NCI-H128 (cell line): ENCODE results near the gene PTBP3.
"Not testable (repeated sequence)": the region's sequence is repeated elsewhere in the genome, so short reads cannot be mapped to it uniquely, and the experiment has no call there.

Experiments
- DNase-seq: peaks from one replicate; lab custom pipeline; 2025; ENCODE audit not compliant: unreplicated experiment; lab: John Stamatoyannopoulos, UW

PTBP3 gene

DNA sequence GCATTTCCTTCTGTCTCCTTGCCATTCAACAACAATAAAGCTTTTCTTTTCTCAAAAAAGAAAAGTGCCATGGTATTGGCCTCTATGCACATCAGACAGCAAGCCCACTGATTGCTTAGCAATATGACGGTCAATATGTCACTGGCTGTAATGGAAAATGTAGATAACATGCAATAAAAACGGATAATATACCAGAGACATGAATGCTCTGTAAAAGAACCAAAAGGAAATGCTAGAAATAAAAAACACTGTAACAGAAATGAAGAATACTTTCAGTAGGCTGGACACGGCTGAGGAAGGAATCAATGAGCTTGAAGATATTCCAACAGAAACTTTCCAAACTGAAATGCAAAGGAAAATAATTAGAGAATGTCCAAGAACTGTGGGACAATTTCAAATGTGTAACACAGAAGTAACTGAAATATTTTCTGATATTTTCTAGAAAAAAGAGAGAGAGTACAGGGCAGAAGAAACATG, 10.0 kb downstream of the PTBP3 start:
- DNase-seq = no peak

DNA sequence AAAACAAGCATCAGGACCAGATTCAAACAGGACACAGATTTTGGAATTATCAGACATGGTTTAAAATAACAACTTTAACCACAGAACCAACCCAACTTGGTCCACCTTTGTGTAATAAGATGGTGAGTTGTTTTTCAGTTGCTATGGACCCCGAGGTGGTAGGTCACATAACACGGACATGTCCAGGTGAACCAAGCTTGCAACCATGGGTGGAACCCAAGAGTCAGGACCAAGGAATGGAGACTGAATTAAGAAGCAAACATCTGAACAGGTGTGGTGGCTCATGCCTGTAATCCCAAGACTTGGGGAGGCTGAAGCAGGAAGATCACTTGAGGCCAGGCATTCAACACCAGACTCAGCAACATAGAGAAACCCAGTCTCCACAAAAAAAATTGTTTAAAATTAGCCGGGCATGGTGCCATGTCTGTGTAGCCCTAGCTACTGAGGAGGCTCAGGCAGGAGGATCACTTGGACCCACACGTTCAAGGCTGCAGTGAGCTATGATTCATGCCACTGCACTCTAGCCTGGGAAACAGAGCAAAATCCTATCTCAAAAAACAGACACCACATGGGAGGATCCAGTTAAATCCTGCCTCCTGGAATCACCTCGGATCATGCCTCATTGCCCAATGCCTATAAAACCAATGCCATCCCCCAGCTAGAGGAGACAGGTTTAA, 10.6 kb downstream of the PTBP3 start:
- DNase-seq = no peak

DNA sequence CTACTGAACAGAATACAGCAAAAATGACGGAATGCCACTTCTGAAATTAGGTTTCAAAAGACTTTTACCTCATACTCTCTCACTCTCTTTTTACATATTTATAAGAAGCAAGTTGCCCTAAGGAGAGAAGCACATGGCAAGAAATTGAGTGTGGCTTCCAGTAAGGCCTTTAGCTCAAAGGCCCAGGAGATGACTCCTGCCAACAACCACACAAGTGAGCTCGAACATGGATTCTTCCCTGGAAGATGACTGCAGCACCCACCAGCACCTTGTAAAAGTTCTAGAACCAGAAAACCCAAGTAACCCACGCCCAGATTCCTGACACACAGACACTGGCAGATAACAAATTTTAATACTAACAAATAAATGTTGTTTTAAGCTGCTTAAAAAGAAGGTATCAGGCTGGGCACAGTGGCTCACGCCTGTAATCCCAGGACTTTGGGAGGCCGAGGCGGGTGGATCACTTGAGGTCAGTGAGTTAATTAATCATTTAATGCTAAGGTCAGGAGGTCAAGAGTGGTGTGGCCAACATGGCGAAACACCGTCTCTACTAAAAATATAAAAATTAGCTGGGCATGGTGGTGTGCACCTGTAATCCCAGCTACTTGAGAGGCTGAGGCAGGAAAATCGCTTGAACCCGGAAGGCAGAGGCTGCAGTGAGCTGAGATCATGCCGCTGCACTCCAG, 17.0 kb downstream of the PTBP3 start:
- no peak for DNase-seq

DNA sequence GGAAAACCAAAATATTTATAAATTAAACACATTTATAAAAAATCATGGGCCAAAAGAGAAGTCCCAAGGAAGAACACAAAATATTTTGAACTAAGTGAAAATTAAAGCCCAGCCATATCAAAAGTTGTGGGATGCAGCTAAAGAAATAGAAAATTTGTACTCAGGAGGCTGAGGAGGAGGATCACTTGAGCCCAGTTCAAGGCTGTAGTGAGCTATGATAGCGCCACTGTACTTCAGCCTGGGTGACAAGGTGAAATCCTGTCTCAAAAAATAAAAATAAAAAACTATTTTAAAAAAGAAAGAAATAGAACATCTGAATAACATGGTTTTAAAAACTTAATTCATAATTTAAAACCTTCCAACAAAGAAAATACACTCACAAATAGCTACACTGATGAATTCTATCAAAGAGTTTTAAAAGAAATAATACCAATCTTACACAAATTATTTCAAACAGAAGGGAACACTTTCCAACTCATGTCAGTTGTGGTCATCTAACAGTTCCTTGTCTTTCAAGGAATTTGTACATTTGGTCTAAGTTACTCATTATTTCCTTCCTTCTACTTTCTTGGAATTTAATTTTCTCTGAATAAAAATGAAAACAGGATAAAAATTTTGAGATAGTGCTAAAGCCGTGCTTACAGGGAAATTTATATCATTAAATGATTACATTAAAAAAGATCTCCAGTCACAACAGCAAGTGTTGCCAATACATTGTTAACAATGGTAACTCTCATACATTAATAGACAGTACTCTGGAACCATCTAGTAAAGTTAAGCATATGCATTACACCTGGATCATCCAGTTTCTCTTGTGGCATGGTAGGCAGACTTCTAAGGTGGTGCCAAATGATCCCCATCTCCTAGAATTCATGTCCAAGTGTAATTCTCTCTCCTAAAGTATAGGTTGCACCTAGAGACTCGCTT, 17.8 kb downstream of the PTBP3 start:
- DNase-seq = no peak

DNA sequence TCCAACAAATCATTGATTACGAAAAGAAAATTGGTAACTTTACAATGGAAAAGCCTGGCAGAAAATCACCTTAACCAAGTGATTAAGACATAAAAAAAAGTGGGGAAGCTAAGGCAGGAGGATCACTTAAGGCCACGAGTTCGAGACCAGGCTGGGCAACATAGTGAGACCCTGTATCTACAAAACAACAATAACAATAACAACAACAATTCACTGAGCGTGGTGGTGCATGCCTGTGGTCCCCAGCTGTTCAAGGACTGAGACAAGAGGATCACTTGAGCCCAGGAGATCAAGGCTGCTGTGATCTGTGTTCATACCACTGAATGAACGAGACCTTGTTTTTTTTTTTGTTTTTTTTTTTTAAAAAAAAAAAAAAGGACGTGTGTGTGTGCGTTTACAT, 21.3 kb downstream of the PTBP3 start:
- DNase-seq = no peak

DNA sequence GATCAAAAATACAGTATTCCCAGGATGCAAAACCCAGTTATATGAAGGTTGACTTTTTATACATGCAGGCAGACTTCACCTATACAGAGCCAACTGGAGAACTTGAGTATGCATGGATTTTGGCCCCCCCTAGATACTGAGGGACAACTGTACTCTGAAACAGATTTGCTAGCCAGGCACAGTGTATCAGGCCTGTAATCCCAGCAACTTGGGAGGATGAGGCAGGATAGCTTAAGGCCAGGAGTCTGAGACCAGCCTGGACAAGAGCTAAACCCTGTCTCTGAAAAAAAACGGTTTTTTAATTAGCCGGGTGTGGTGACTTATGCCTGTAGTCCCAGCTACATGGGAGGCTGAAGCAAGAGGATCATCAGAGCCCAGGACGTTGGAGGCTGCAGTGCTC, 21.9 kb downstream of the PTBP3 start:
- no peak for DNase-seq

DNA sequence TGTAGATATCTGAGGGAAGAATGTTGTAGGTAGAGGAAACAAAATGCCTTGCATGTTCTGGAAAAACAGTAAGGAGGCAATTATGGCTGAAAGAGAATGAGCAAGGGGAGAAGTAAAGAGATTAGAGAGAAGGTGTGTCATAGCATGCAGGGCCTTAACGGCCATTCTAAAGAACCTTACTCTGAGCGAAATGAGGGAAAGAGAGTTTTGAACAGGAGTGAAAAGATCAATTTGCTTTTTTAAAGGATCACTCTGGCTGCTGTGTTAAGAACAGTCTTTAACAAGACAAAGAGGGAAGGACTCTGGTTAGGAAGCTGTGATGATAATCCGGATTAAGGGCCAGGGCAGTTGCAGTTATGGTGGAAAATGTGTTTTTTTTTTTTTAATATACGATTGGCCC, 22.6 kb downstream of the PTBP3 start:
- DNase-seq = no peak

DNA sequence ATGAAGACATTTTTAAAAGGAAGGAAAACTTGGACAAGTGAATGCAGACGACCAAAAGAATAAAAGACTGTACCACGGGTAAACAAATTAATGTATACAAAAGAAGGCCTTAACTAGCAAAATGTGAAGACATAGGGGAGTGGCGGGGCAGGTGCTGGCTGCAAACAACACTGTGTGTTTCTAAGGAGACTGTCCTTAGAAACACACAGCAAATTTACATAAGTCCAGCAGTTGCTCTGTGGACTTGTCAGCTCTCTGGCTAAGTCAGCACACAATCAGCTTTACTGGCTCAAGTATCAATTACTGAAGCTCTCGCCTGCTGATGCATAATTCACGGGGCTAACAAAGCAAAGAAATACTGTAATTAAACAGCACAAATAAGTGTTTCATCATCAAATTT, 24.8 kb downstream of the PTBP3 start:
- no peak for DNase-seq

DNA sequence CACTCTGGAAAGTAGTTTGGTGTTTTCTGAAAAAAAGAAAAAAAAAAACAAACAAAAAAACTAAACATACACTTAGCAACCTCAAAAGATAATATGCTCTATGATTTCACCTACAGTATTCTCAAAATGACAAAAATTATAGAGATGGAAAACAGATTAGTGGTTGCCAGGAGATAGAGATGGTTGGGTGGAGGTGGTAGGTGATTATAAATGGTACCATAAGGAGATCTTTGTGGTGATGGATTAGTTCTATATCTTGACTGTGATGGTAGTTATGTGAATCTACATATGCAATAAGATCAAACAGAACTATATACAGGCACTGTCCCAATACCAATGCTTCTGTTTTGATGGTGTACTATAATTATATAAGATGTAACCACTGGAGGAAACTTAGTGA, 32.0 kb downstream of the PTBP3 start:
- no peak for DNase-seq

DNA sequence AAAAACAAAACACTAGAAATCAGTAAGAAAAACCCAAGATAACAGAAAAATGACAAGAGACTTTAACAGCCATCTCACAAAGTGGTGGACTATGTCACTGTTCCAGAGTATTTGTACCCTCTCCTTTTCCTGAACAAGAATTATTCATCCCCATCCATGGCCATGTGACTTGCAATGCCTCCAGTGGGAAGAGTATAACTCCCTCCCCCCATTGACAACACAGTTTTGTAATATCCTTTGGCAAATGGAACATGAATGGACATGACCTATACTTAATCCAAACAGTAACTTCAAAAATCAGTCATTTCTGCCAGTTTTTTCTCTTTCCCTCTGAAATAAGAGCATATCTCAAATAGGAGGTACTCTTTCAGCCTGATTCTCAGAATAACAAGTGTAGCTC, 33.9 kb downstream of the PTBP3 start:
- DNase-seq = no peak

DNA sequence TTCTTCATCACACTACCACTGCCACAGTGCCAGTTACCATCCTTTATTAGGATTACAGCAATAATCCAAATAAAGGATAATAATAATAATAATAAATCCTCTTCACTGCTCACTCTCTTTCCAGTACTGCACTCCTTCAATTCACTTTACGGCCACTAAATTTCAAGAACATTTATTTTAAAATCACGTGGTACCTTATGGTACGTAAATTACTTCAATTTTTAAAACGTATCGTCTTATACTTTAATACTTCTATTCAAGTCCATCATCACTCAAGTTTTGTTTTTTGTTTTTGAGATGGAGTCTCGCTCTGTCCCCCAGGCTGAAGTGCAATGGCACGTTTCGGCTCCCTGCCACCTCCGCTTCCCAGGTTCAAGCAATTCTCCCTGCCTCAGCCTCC, 36.5 kb downstream of the PTBP3 start:
- DNase-seq = no peak

DNA sequence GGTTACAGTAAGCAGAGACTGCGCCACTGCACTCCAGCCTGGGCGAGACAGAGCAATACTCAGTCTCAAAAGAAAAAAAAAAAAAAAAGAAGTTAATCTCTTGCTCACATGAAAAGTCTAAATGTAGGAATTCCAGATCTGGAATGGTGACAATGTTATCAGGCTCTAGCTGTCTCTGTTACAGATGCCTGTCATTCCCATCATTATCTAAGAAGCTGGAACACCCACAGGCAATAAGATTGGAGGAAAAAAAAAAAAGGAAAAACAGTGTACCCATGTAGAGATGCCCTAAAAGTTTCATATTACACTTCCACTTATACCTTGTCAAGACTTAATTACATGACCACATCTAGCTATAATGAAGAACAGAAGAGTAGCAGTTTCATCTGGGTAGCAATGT, 38.2 kb downstream of the PTBP3 start:
- DNase-seq = no peak

DNA sequence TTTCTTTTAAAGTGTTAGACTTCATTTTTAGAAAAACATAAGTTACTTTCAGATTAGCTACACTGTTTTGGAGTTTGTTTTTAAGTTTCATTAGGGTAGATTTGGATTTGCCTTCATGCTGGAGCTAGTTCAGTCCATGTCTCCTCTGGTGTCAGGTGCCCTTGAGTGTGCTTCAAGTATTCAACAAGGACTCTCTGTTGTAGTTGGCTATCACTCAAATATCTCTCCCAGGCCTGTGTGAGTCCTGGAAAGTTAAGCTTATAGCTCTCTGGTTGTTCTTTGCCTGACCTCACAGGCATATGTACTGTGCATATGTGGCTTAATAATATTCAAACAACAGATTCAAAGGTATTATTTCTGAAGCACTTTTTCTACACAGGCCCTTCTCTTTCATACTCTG, 45.4 kb downstream of the PTBP3 start:
- DNase-seq = no peak

DNA sequence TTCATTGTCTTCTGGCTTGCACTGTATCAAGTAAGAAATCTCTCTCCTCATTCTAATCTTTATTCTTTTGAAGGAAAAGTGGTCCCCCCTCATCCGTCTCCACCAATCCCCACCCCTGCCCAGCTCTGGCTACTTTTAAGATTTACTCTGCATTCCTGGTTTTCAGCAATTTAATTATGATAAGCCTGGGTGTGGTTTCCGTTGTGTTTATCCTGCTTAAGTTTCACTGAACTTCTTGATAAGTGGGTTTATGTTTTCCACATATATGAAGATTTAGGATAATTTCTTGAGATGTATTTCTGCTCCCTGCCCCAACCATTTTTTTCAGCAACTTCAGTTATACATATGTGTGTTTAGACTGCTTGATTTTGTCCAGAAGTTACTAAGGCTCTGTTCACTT, 46.5 kb downstream of the PTBP3 start:
- no peak for DNase-seq

DNA sequence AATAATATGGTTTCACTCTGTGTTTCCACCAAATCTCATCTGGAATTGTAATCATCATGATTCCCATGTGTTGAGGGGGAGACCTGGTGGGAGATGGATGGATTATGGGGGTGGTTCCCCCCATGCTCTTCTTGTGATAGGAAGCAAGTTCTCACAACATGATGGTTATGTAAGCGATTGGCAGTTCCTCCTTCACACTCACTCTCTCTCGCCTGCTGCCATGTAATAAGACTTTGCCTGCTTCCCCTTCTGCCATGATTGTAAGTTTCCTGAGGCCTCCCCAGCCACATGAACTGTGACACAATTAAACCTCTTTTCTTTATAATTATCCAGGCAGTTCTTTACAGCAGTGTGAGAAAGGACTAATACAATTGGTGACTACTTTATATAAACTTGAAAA, 48.4 kb downstream of the PTBP3 start:
- DNase-seq = no peak

DNA sequence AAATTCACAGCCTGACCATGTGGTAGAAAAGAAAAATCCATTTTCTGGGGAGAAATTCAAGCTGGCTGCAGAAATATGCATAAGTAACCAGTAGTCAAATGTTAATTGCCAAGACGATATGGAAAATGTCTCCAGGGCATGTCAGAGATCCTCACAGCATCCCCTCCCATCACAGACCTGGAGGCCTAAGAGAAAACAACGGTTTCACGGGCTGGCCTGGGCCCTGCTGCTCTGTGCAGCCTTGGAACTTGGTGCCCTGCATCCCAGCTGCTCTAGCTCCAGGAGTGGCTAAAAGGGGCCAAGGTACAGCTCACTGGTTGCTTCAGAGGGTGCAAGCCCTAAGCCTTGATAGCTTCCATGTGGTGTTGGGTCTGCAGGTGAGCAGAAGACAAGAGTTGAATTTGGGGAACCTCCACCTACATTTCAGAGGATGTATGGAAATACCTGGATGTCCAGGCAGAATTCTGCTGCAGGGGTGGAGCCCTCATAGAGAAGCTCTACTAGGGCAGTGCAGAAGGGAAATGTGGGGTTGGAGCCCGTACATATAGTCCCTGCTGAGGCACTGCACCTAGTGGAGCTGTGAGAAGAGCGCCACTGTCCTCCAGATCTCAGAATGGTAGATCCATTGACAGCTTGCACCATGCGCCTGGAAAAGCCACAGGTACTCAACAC, 49.7 kb downstream of the PTBP3 start:
- DNase-seq = no peak

DNA sequence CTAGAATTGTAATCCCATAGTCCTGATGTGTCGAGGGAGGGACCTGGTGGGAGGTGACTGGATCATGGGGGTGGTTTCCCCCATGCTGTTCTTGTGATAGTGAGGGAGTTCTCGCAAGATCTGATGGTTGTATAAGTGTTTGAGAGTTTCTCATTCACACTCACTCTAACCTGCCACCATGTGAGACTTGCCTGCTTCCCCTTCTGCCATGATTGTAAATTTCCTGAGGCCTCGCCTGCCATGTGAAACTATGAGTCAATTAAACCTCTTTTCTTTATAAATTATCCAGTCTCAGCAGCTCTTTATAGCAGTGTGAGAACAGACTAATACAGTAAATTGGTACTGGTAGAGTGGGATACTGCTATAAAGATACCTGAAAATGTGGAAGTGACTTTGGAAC, 50.6 kb downstream of the PTBP3 start:
- DNase-seq = not testable (repeated sequence)

DNA sequence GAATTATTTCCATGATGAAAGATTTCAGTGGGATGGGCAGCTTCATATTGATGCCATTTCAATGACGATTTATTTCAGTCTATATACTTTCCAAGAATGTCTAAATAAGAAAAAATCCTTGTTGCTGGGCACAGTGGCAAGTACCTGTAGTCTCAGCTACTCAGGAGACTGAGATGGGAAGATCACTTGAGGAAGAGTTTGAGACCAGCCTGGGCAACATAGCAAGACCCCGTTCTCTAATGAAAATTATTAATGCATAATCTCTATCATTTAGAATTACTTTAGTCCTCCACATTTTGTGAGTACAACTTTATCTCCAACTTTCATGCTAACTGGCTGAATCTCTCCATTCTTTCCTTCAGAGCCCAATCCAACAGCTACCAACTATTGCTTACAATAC, 52.5 kb downstream of the PTBP3 start:
- no peak for DNase-seq

DNA sequence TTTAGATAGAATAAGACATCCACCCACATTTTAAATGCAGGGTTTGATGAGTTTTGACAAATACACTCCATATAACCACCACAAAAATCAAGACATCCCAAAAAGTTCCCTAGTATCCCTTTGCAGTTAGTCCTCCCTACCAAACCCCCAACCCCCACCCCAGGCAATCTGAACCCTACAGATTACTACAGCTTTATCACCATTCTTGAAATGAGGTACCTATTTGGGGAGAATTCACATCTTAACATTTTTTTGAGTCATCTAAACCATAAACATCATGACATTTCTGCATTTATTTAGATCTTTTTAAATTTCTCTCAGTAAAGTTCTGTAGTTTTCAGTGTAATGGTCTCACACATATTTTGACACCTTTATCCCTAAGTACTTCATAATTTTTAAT, 53.9 kb downstream of the PTBP3 start:
- no peak for DNase-seq

DNA sequence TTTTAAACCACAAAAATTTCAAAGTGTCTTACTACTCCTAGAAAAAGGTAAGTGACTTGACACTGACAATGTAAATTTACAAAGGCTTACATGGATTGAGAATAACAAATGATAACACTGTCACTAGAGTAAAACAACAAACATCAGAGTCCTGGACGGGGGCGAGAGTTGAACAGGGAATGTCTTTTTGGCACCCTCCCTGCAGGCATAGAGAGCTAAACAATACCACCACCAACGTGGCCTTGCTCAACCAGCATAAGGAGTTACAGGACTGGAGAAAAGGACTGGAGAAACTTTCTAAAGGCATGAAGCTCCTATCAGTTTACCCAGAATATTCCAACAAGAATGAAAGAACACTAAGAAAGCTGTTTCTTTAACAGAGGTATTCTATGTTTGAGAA, 55.3 kb downstream of the PTBP3 start:
- no peak for DNase-seq

DNA sequence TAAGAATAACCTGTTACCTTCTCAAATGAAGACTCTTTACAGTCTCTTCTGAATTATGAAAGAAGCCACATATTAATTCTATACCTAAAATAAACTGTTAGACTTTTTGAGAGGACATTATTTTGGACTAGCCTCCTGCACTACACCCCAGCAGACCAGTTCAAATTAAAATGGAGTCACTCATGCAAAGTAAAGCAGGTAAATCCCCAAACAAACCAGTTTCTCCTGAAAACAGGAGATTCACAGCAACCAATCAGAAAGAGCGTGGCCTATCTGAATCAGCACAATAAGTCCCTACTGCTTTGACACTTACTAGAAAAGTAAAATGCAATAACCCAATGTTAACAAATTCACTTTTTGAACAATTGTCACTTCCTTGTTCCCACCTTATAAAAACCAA, 58.8 kb downstream of the PTBP3 start:
- DNase-seq = no peak
